ENCODE results near the gene DSE.

DNA sequence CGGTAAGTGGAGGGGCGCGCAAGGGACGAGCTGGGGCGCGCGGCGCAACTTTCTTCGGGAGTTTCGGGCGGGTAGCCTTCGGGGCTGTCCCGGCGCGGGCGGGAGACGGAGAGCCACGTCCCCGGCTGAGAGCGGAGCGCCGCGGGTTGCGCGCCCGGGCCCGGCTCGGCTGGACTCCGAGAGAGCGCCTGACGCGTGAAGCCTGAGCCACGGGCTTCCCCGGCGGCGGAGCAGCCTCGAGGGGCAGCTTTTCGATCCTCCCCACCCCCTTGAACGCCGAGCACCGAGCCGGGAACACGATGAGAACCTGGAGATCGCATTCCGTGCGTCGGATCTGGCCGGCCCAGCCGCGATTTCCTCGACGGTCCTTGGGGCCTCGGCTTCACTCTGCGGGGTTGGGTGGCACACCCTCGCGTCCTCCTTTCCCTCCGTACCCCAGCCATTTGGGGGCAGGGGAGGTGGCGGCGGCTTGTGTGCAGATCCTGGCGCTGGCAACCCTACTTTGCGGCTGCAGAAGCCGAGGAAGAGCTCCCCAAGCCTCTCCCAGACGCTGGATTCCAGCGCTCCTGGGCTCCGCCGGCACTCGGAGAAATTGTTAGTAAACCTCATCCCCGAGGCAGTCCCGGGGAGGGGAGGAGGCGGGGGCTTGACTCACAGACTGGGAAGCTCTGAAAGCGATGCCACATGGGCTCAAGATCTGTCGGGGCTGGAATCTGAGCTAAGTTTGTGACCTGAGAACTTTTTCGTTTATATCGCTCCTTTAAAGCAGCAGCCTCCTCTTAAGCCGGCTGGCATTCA is 572 bp downstream of the DSE start:
- TF ChIP-seq, protein P1, sequence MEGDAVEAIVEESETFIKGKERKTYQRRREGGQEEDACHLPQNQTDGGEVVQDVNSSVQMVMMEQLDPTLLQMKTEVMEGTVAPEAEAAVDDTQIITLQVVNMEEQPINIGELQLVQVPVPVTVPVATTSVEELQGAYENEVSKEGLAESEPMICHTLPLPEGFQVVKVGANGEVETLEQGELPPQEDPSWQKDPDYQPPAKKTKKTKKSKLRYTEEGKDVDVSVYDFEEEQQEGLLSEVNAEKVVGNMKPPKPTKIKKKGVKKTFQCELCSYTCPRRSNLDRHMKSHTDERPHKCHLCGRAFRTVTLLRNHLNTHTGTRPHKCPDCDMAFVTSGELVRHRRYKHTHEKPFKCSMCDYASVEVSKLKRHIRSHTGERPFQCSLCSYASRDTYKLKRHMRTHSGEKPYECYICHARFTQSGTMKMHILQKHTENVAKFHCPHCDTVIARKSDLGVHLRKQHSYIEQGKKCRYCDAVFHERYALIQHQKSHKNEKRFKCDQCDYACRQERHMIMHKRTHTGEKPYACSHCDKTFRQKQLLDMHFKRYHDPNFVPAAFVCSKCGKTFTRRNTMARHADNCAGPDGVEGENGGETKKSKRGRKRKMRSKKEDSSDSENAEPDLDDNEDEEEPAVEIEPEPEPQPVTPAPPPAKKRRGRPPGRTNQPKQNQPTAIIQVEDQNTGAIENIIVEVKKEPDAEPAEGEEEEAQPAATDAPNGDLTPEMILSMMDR (IDR thresholded peaks at IDR 0.05) = no peak
- no peak for TF ChIP-seq POLR2A (IDR thresholded peaks at IDR 0.05)
